Stromal cell of bone marrow (primary cell): ENCODE measurements around the gene HS3ST3A1.

Experiments used
- DNase-seq: peaks from one replicate; pipeline ENCODE4 v3.0.0-alpha.2; 2012; ENCODE audit warnings: low read depth

The HS3ST3A1 gene

GRCh38 chr17:13601776-13602551, at the start of gene HS3ST3A1:
HS3ST3A1 (minus strand) TSS chr17:13601929; CDS start chr17:13601129, 800 bp downstream.
- DNase-seq, result peak; percentile 44

- no peak for DNase-seq
These were observed 48.5 kb upstream of the HS3ST3A1 start for GRCh38 chr17:13650096-13650675.

- no peak for DNase-seq
These were observed 45.9 kb upstream of the HS3ST3A1 start for GRCh38 chr17:13647543-13648021.

GRCh38 chr17:13646969-13647542, 45.3 kb upstream of the HS3ST3A1 start:
- DNase-seq, result no peak

GRCh38 chr17:13646411-13646810, 44.7 kb upstream of the HS3ST3A1 start:
- DNase-seq, result no peak

- no peak for DNase-seq
These were observed 41.5 kb upstream of the HS3ST3A1 start for GRCh38 chr17:13643180-13643579.

- DNase-seq, result no peak
These were observed 40.5 kb upstream of the HS3ST3A1 start for GRCh38 chr17:13642188-13642587.

- no peak for DNase-seq
These were observed 38.8 kb upstream of the HS3ST3A1 start for GRCh38 chr17:13640551-13640950.

- DNase-seq, result no peak
These were observed 37.2 kb upstream of the HS3ST3A1 start for GRCh38 chr17:13638855-13639458.

- no peak for DNase-seq
These were observed 35.2 kb upstream of the HS3ST3A1 start for GRCh38 chr17:13636951-13637350.

GRCh38 chr17:13635951-13636350, 34.2 kb upstream of the HS3ST3A1 start:
- no peak for DNase-seq

- no peak for DNase-seq
These were observed 32.3 kb upstream of the HS3ST3A1 start for GRCh38 chr17:13634021-13634420.

GRCh38 chr17:13631529-13631928, 29.8 kb upstream of the HS3ST3A1 start:
- no peak for DNase-seq

- DNase-seq, result peak; percentile 49
These were observed 25.0 kb upstream of the HS3ST3A1 start for GRCh38 chr17:13626703-13627102.

GRCh38 chr17:13619462-13619861, 17.7 kb upstream of the HS3ST3A1 start:
- DNase-seq, result no peak

- DNase-seq, result no peak
These were observed 14.3 kb upstream of the HS3ST3A1 start for GRCh38 chr17:13616031-13616430.

GRCh38 chr17:13609941-13610340, 8.2 kb upstream of the HS3ST3A1 start:
- DNase-seq, result no peak

- DNase-seq, result no peak
These were observed 380 bp downstream of the HS3ST3A1 start for GRCh38 chr17:13601322-13601775.

- no peak for DNase-seq
These were observed 1.0 kb downstream of the HS3ST3A1 start for GRCh38 chr17:13600475-13601321.

- DNase-seq, result no peak
These were observed 1.9 kb downstream of the HS3ST3A1 start for GRCh38 chr17:13599864-13600263.

- no peak for DNase-seq
These were observed 2.6 kb downstream of the HS3ST3A1 start for GRCh38 chr17:13599168-13599577.
